DND-41 (cell line): Measurements from ENCODE around the gene GSAP.

Experiments
- CTCF ChIP-seq: IDR thresholded peaks from 2 replicates; pipeline ENCODE4 v1.5.1; 2012; ENCODE audit warnings: borderline replicate concordance, low read length, moderate library complexity, mild to moderate bottlenecking; ENCODE audit not compliant: poor library complexity, severe bottlenecking; ENCODE audit errors: extremely low read depth
- EZH2 ChIP-seq: IDR thresholded peaks from 3 replicates; pipeline ENCODE4 v1.6.1; 2012; ENCODE audit warnings: borderline replicate concordance, low read depth, mild to moderate bottlenecking, moderate library complexity, low read length, inconsistent platforms; ENCODE audit not compliant: severe bottlenecking

- TF ChIP-seq EZH2: no peak
- no peak for TF ChIP-seq CTCF
These were observed 53.2 kb downstream of the GSAP start for GRCh38 chr7:77362905-77363304.
